LNCAP (cell line): Measurements from ENCODE around the gene PLA2G2E.

Experiments used
- TF ChIP-seq, protein P1 (sequence below): fragments of 450-650 bp; IDR thresholded peaks from 2 replicates; pipeline ENCODE4 v1.5.1; 2017; ENCODE audit warnings: mild to moderate bottlenecking

Gene PLA2G2E

DNA sequence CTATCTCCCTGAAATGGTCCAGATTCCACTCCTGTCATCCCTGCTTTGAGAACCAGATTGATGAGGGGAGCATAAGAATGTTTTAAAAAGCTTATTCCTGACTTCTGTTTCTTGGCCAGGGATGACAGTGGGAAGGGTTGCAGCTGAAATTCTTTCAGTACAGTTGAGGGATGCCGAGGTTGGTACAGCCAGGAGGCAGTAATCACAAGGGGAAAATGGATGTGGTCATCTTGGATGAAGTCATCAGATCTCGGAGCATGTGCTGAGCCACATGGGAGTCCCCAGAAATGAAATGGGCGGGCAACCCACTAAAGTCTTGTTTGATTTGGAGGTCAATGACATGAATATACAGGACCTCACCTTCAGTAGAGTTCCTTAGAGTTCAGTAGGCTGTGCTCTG, 18.7 kb upstream of the PLA2G2E start:
- TF ChIP-seq, protein P1, sequence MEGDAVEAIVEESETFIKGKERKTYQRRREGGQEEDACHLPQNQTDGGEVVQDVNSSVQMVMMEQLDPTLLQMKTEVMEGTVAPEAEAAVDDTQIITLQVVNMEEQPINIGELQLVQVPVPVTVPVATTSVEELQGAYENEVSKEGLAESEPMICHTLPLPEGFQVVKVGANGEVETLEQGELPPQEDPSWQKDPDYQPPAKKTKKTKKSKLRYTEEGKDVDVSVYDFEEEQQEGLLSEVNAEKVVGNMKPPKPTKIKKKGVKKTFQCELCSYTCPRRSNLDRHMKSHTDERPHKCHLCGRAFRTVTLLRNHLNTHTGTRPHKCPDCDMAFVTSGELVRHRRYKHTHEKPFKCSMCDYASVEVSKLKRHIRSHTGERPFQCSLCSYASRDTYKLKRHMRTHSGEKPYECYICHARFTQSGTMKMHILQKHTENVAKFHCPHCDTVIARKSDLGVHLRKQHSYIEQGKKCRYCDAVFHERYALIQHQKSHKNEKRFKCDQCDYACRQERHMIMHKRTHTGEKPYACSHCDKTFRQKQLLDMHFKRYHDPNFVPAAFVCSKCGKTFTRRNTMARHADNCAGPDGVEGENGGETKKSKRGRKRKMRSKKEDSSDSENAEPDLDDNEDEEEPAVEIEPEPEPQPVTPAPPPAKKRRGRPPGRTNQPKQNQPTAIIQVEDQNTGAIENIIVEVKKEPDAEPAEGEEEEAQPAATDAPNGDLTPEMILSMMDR = no peak

DNA sequence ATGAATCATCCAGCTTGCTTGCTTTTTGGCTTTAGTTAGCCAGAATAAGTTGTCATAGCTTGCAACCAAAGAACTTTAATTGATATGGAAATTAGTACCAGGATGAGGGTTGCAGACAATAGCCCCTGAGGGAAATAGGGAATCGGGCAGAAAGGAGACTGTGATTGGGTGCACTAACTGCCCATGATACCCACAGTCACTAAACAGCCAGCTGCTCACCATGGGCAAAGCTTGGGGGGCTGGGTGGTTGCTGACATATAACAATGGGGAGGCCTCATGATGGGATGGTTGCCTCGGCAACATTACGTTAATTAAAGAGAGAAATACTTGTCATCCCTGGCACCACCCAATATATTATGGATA, 17.8 kb upstream of the PLA2G2E start:
- TF ChIP-seq, protein P1 = no peak

DNA sequence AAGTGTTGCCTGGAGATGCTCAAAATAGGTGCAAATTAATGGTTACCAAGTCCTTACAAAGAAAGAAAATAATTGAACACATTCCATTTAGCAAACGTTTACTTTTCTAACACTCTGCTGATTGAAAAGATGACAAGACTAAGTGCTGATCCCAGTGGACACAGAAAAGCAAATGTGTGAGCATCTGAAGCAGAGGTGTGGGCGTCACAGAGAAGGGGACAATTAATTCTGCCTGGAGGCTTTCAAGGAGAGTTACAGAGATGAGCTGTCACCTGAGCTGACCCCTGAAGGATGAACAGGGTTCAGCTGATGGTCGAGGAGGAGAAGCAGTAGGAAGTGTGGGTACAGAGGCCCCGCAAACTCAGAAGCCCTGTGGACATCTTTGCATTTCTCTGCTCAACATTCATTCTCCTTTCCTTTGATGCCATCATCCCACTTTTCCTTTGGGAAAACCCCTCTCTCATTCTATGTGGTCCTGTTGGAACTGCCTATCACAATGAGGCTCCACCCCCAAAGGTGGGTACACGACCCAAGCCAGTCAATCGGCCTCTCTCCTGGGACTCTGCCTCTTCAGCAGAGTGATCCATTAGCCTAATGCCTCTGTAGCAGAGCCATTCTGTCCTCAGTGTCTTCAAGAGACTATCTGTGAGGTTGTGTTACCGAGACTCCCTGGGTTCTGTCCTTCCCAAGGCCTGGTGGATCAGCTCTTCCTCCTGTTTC, 17.2 kb upstream of the PLA2G2E start:
- TF ChIP-seq, protein P1 = no peak

DNA sequence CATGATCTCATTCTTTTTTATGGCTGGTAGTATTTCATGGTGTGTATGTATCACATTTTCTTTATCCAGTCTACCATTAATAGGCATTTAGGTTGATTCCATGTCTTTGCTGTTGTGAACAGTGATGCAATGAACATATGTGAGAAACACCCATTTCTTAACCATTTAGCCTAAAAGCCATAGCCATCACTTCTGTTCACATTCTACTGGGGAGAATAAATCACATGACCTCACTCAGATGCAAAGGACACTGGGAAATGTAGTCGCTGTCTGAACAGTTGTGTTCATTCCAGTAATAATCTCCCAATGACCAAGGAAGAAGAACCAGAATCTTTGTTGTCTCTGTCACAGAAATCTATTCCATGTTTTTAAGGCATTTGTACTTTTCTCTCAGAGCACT, 15.1 kb upstream of the PLA2G2E start:
- TF ChIP-seq, protein P1 = no peak

DNA sequence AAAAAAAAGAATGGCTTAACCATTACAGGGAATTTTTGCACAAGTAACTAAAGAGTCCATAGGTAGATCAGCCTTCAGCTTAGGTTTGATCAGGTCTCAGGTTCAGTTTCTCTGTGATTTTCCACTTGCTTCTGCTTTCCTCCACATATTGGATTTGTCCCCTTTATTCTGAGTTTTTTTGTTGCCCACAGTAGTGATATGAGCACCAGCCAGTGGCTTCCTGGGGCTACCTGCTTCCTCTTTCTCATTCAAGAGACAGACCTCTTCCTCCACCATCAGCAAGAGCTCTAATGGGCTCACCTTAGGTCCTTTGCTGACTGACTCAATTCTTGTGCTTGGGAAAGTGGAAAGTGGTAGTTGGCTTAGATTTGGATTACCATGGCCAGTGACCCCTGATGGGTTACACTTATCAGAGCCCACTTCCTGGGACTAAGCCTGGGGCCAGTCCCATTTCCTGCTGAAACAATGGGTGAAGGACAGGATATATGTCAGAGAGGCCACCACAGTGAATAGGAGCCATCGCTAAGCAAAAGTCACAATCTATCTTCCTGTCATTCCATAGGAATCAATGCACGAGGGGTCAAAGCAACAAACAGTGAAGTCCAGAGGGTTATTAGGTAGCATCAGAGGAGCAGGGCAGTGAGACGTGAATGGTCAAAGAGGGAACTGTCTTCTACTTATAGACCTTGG, 12.8 kb upstream of the PLA2G2E start:
- TF ChIP-seq, protein P1 = no peak

DNA sequence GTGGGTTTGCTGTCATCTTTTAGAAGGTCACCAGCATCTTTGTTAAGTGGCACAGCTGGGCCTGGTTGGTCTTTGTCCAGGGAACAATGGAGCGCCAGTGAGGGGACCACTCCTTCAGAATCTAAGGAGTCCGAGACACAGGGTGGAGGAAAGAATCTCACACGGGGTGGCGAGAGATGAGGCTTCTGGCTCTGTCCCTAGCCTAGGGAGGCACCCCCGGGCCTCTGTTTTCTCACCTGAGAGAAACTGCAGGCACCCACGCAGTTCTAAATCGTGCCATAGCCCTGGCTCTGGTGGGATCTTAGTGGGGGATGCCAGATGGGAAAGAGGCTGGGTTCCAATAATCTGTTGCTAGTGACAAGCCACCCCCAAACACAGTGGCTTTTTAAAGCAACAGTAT, 10.9 kb upstream of the PLA2G2E start:
- TF ChIP-seq, protein P1 = no peak

DNA sequence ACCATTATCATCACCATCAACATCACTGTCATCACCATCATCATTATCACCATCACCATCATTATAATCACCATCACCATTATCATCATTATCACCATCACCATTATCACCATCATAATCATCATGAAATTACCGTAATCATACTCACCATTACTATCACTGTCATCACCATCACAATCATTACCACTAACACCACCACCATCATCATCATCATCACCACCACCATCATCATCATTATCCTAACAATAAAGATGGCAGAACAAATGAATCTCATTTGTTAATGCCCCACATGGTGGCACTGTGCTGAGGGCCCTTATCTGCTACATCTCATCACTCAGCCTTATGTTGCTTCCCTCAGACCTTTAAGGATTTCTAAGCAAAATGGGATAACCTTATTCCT, 9.4 kb upstream of the PLA2G2E start:
- TF ChIP-seq, protein P1 = no peak
